H9 (cell line): ENCODE data around the gene CDC5L. TPM values are rescaled to one million over a fixed set of nuclear protein-coding genes. Genes with fewer than 3 reads are reported as not detected.

Experiments used
- DNase-seq: peaks from one replicate; pipeline ENCODE4 v3.0.0-alpha.2; 2017
- H2AFZ ChIP-seq: one replicate; pipeline ENCODE4 v1.6.1; 2013; ENCODE audit warnings: mild to moderate bottlenecking, low read length, control low read depth, moderate library complexity
- H2AK5ac ChIP-seq: 2 replicates; pipeline ENCODE4 v1.6.1; 2013; ENCODE audit warnings: low read length, control low read depth, mixed read lengths; ENCODE audit not compliant: insufficient read length
- H2BK120ac ChIP-seq: one replicate; pipeline ENCODE4 v1.6.1; 2013; ENCODE audit warnings: low read depth, mild to moderate bottlenecking, low read length, control low read depth, inconsistent platforms; ENCODE audit not compliant: poor library complexity, severe bottlenecking
- H2BK12ac ChIP-seq: 2 replicates; pipeline ENCODE4 v1.6.1; 2013; ENCODE audit warnings: low read length, control low read depth, mixed read lengths, low read depth; ENCODE audit not compliant: insufficient read length
- H2BK15ac ChIP-seq: 2 replicates; pipeline ENCODE4 v1.6.1; 2013; ENCODE audit warnings: low read depth, low read length, control low read depth
- H2BK20ac ChIP-seq: one replicate; pipeline ENCODE4 v1.6.1; 2013; ENCODE audit warnings: low read depth, mild to moderate bottlenecking, low read length, control low read depth, inconsistent platforms; ENCODE audit not compliant: poor library complexity, severe bottlenecking
- H2BK5ac ChIP-seq: 2 replicates; pipeline ENCODE4 v1.6.1; 2013; ENCODE audit warnings: low read length, control low read depth, mixed read lengths; ENCODE audit not compliant: insufficient read length
- H3K14ac ChIP-seq: 2 replicates; pipeline ENCODE4 v1.6.1; 2013; ENCODE audit warnings: low read length, control low read depth; ENCODE audit not compliant: insufficient read depth
- H3K18ac ChIP-seq: 2 replicates; pipeline ENCODE4 v1.6.1; 2013; ENCODE audit warnings: low read depth, mild to moderate bottlenecking, mixed read lengths, low read length, control low read depth; ENCODE audit not compliant: insufficient read length
- H3K23ac ChIP-seq: 2 replicates; pipeline ENCODE4 v1.6.1; 2013; ENCODE audit warnings: low read length, control low read depth, mixed read lengths, low read depth; ENCODE audit not compliant: insufficient read length
- H3K23me2 ChIP-seq: 2 replicates; pipeline ENCODE4 v1.6.1; 2013; ENCODE audit warnings: low read depth, mild to moderate bottlenecking, mixed read lengths, low read length, control low read depth; ENCODE audit not compliant: insufficient read length, poor library complexity, severe bottlenecking
- H3K27ac ChIP-seq: 2 replicates; pipeline ENCODE4 v1.5.1; 2013; ENCODE audit warnings: low read length, control low read depth, mixed read lengths, low read depth; ENCODE audit not compliant: insufficient read length
- H3K27me3 ChIP-seq: 2 replicates; pipeline ENCODE4 v1.6.1; 2013; ENCODE audit warnings: low read length, control low read depth, inconsistent platforms; ENCODE audit not compliant: insufficient read depth
- H3K4ac ChIP-seq: 2 replicates; pipeline ENCODE4 v1.6.1; 2013; ENCODE audit warnings: low read depth, mild to moderate bottlenecking, control low read depth, inconsistent platforms, low read length, moderate library complexity
- H3K4me1 ChIP-seq: 2 replicates; pipeline ENCODE4 v1.6.1; 2013; ENCODE audit warnings: low read length, control low read depth, inconsistent platforms; ENCODE audit not compliant: insufficient read depth
- H3K4me2 ChIP-seq: 2 replicates; pipeline ENCODE4 v1.6.1; 2013; ENCODE audit warnings: low read length, control low read depth, mixed read lengths; ENCODE audit not compliant: insufficient read length, insufficient read depth
- H3K56ac ChIP-seq: 2 replicates; pipeline ENCODE4 v1.6.1; 2013; ENCODE audit warnings: low read depth, mild to moderate bottlenecking, mixed read lengths, low read length, control low read depth; ENCODE audit not compliant: insufficient read length
- H3K79me1 ChIP-seq: 2 replicates; pipeline ENCODE4 v1.6.1; 2013; ENCODE audit warnings: low read depth, mild to moderate bottlenecking, moderate library complexity, low read length, control low read depth, inconsistent platforms; ENCODE audit not compliant: insufficient read depth, poor library complexity, severe bottlenecking
- H3K79me2 ChIP-seq: 2 replicates; pipeline ENCODE4 v1.6.1; 2013; ENCODE audit warnings: low read length, control low read depth, inconsistent platforms; ENCODE audit not compliant: insufficient read depth
- H3K9ac ChIP-seq: 2 replicates; pipeline ENCODE4 v1.6.1; 2013; ENCODE audit warnings: low read length, control low read depth, mixed read lengths; ENCODE audit not compliant: insufficient read length; ENCODE audit errors: extremely low read depth
- H3K9me3 ChIP-seq: one replicate; pipeline ENCODE4 v1.6.1; 2013; ENCODE audit warnings: low read depth, low read length, inconsistent platforms; ENCODE audit not compliant: control insufficient read depth
- H3T11ph ChIP-seq: one replicate; pipeline ENCODE4 v1.6.1; 2013; ENCODE audit warnings: mild to moderate bottlenecking, low read length, control low read depth, inconsistent platforms
- H4K20me1 ChIP-seq: one replicate; pipeline ENCODE4 v1.6.1; 2013; ENCODE audit not compliant: control insufficient read depth, insufficient read length, insufficient read depth
- H4K5ac ChIP-seq: 2 replicates; pipeline ENCODE4 v1.6.1; 2013; ENCODE audit warnings: low read depth, mild to moderate bottlenecking, mixed read lengths, low read length, control low read depth; ENCODE audit not compliant: insufficient read length
- H4K8ac ChIP-seq: replicated peaks from 2 replicates; pipeline ENCODE4 v1.6.1; 2013; ENCODE audit warnings: low read length, control low read depth, mixed read lengths, low read depth; ENCODE audit not compliant: insufficient read length
- H4K91ac ChIP-seq: 2 replicates; pipeline ENCODE4 v1.6.1; 2013; ENCODE audit warnings: low read depth, mild to moderate bottlenecking, moderate library complexity, mixed read lengths, low read length, control low read depth; ENCODE audit not compliant: insufficient read length
- H3K27ac Mint-ChIP-seq, 3 experiments: 2 replicates in 2 of 3; 3 replicates in 1 of 3; pipeline ENCODE4 v1.8.0; 2020 to 2021; ENCODE audit warnings: mixed read lengths in 3 of 3, mild to moderate bottlenecking in 1 of 3, moderate library complexity in 1 of 3
- H3K27me3 Mint-ChIP-seq: 2 replicates; pipeline ENCODE4 v1.8.0; 2021; ENCODE audit warnings: low read depth, mild to moderate bottlenecking, moderate library complexity, mixed read lengths
- H3K36me3 Mint-ChIP-seq, 3 experiments: 2 replicates in 2 of 3; 3 replicates in 1 of 3; pipeline ENCODE4 v1.8.0; 2020 to 2021; ENCODE audit warnings: low read depth in 3 of 3, mixed read lengths in 3 of 3; ENCODE audit not compliant: insufficient read depth in 1 of 3
- H3K4me1 Mint-ChIP-seq, 2 experiments: 2 replicates each; pipeline ENCODE4 v1.8.0; 2020; ENCODE audit warnings: mixed read lengths in 2 of 2
- H3K4me3 Mint-ChIP-seq, 2 experiments: 2 replicates in 1 of 2; 3 replicates in 1 of 2; pipeline ENCODE4 v1.8.0; 2020 to 2021; ENCODE audit warnings: mild to moderate bottlenecking in 2 of 2, mixed read lengths in 2 of 2, moderate library complexity in 1 of 2
- H3K9me3 Mint-ChIP-seq, 2 experiments: 2 replicates in 1 of 2; 3 replicates in 1 of 2; pipeline ENCODE4 v1.8.0; 2020; ENCODE audit warnings: mild to moderate bottlenecking in 2 of 2, mixed read lengths in 2 of 2, moderate library complexity in 1 of 2
- WGBS: extraction: QIAGEN DNeasy Blood & Tissue Kit; methylation state at CpG from one replicate; pipeline ENCODE4 v1.1.7; 2013; ENCODE audit warnings: missing lambda C conversion rate, low lambda C conversion rate, mixed read lengths; ENCODE audit not compliant: insufficient read length; ENCODE audit errors: extremely low coverage; 5-methylcytosine and 5-hydroxymethylcytosine counted together
- total RNA-seq: library from RNA; stranded (reverse); gene quantifications from 2 replicates; pipeline ENCODE4 v1.2.1, GENCODE V29; 2021
- TF ChIP-seq, protein P1 (sequence below): fragments of 200-600 bp; sonication (generic); conservative IDR thresholded peaks from 3 replicates; pipeline ENCODE4 v1.8.0; 2021; ENCODE audit warnings: antibody characterized with exemption, mild to moderate bottlenecking

The CDC5L gene
- total RNA-seq, 1 experiment from 2014 or later, result 34.3 TPM

DNA sequence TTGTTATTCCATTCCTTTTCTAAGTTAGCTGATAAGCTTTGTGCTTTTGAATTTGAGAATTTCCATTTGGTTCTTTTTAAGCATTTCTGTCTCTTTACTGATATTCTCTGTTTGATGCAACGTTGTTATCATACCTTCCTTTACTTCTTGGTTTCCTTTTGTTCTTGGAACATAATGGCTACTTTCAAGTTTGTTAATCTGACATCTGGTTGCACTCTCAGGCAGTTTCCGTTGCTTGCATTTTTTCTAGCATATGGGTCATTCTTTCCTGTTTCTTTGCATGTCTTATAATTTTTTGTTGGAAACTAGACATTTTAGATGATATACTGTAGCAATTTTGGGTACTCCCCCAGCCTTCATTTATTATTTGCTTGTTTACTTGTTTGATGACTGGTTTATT is 12.5 kb downstream of the CDC5L start:
- peaks cover 6% of the 10 kb centered on the region for H3K79me1 ChIP-seq
- no peaks in the 10 kb centered on the region; the same call in 1 of the 2 replicates for H3K79me2 ChIP-seq
- H3K23me2 ChIP-seq, result no peaks in the 10 kb centered on the region
- H3K27me3 ChIP-seq, result no peaks in the 10 kb centered on the region
- H2BK12ac ChIP-seq, result no peak overlapping the region
- H2BK120ac ChIP-seq, result no peak overlapping the region
- no peak overlapping the region for H3K18ac ChIP-seq
- H2BK5ac ChIP-seq, result no peak overlapping the region
- H3K4ac ChIP-seq, result no peak overlapping the region
- no peak overlapping the region for H3K27ac ChIP-seq
- no peak overlapping the region for H3K14ac ChIP-seq
- Mint-ChIP-seq H3K4me1 (no peaks in the 10 kb centered on the region), H3K4me3 (no peak overlapping the region), H3K27me3 (no peaks in the 10 kb centered on the region), H3K36me3 (peaks cover 44 to 82% (median 75%) of the 10 kb centered on the region in 3 experiments), H3K9me3 (no peaks in the 10 kb centered on the region), H3K27ac (no peak overlapping the region)
- TF ChIP-seq, protein P1, sequence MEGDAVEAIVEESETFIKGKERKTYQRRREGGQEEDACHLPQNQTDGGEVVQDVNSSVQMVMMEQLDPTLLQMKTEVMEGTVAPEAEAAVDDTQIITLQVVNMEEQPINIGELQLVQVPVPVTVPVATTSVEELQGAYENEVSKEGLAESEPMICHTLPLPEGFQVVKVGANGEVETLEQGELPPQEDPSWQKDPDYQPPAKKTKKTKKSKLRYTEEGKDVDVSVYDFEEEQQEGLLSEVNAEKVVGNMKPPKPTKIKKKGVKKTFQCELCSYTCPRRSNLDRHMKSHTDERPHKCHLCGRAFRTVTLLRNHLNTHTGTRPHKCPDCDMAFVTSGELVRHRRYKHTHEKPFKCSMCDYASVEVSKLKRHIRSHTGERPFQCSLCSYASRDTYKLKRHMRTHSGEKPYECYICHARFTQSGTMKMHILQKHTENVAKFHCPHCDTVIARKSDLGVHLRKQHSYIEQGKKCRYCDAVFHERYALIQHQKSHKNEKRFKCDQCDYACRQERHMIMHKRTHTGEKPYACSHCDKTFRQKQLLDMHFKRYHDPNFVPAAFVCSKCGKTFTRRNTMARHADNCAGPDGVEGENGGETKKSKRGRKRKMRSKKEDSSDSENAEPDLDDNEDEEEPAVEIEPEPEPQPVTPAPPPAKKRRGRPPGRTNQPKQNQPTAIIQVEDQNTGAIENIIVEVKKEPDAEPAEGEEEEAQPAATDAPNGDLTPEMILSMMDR, result no peak
- no peak overlapping the region for H2BK20ac ChIP-seq
- no peak overlapping the region for H4K91ac ChIP-seq
- no peak overlapping the region for H2AFZ ChIP-seq
- H3K9ac ChIP-seq, result no peak overlapping the region
- no peaks in the 10 kb centered on the region for H4K20me1 ChIP-seq
- H4K8ac ChIP-seq, result no peak overlapping the region
- H2BK15ac ChIP-seq, result no peak overlapping the region
- no peak overlapping the region for H3T11ph ChIP-seq
- no peak overlapping the region for H2AK5ac ChIP-seq
- H3K4me1 ChIP-seq, result no peaks in the 10 kb centered on the region
- no peak overlapping the region for H3K4me2 ChIP-seq
- no peak overlapping the region for H3K56ac ChIP-seq
- DNase-seq, result no peak
- H3K9me3 ChIP-seq, result no peaks in the 10 kb centered on the region
- H4K5ac ChIP-seq, result no peak overlapping the region
- WGBS, result no CpG with 5 or more reads among the region's 2 CpGs
- no peak overlapping the region for H3K23ac ChIP-seq
